Measurements from ENCODE around the gene APOOL. TPM values are rescaled to one million over a fixed set of nuclear protein-coding genes. Genes with fewer than 3 reads are reported as not detected.

Gene APOOL
- total RNA-seq, 1 experiment from 2014 or later: 26.3 TPM

DNA sequence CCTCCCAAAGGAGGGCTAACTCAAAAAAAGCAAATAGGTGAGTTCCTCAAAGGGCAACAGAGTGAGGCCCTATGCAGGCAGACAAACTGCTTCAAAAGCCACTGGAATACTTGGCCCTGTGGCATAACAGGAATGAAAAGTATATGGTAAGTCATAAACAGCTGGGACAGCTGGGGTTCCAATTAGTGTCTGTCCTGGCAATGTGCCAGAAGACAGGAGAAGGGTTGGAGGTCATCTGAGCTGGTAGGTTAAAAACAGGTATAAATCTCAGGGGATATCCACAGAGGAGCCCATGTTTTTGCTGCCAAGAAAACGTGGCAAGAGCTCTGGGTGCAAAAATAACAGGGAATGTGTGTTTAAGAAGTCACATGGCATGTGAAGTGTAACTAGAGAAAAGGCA is 111.6 kb downstream of the APOOL start:
- Mint-ChIP-seq H3K27me3 (ENCODE audit: insufficient read depth, unreplicated experiment) (peaks cover 7% of the 10 kb centered on the region), H3K27ac (ENCODE audit: low read depth, unreplicated experiment) (no peak overlapping the region), H3K36me3 (ENCODE audit: insufficient read depth, unreplicated experiment) (no peaks in the 10 kb centered on the region), H3K9me3 (ENCODE audit: unreplicated experiment) (no peaks in the 10 kb centered on the region), H3K4me3 (ENCODE audit: unreplicated experiment) (no peak overlapping the region), H3K4me1 (ENCODE audit: insufficient read depth, unreplicated experiment) (no peaks in the 10 kb centered on the region)
- no peak for DNase-seq (ENCODE audit: unreplicated experiment)
- no peak for TF ChIP-seq CTCF (IDR thresholded peaks at IDR 0.05; ENCODE audit: unreplicated experiment)
- intact Hi-C loops (cut with micrococcal nuclease): no loop called here
- BruUV-seq (replicated peaks): no TSS peak
- ChIA-PET CTCF (interaction anchor here (0.7 to 0.8 kb wide), 2 partner anchors 430 to 446 kb away, joined by 3 read pairs; no protein-coding TSS in a partner anchor), POLR2A (no interaction called here)

DNA sequence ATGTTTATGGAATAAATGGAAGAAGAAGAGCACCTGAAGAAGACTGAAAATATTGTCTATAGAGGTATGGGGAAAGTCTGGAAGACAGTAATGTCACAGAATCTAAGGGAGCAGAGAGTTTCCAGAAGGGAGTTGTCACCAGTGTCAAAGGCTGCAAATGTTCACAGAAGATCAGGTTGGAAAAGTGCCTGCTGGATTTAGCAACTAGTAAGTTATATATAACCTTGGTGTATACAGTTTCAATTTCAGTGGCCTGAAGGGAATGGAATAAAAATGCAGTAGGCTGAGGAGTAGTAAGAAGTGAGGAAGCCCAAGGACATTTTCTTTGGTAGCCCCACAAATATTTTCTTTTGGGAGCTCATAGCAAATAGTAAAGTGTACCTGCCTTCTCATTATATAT is 132.7 kb downstream of the APOOL start:
- intact Hi-C loops (cut with micrococcal nuclease): no loop called here
- no peak for DNase-seq (ENCODE audit: unreplicated experiment)

DNA sequence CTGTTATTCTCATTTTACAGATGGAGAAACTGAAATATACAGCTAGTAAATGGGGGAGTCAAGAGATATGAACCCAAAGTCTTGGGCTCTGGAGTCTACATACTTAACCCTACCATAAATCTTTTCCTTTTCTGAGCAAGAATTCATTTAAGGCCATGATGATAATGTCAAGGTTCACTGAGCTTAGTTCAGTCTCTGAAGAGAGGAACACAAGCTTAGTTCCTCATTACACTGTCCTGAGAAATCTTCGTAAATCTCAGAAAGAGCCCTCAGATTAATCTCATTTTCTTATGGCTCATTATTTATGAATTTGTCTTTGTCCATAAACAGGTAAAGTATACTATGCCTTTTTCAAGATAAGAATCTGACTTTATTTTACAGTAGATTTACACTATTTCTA is 135.7 kb downstream of the APOOL start:
- no peaks in the 10 kb centered on the region for H3K36me3 Mint-ChIP-seq (ENCODE audit: insufficient read depth, unreplicated experiment)
- POLR2A ChIA-PET: no interaction called here
- intact Hi-C loops (cut with micrococcal nuclease): no loop called here
- peaks cover 5% of the 10 kb centered on the region for H3K9me3 Mint-ChIP-seq (ENCODE audit: unreplicated experiment)
- no peak for DNase-seq (ENCODE audit: unreplicated experiment)
- BruUV-seq (replicated peaks): no TSS peak
- H3K27me3 Mint-ChIP-seq (ENCODE audit: insufficient read depth, unreplicated experiment): no peaks in the 10 kb centered on the region
- no peak overlapping the region for H3K27ac Mint-ChIP-seq (ENCODE audit: low read depth, unreplicated experiment)
- TF ChIP-seq CTCF (IDR thresholded peaks at IDR 0.05; ENCODE audit: unreplicated experiment): no peak
- H3K4me3 Mint-ChIP-seq (ENCODE audit: unreplicated experiment): no peak overlapping the region
- no peaks in the 10 kb centered on the region for H3K4me1 Mint-ChIP-seq (ENCODE audit: insufficient read depth, unreplicated experiment)
- CTCF ChIA-PET: interaction anchor here (0.6 to 1.4 kb wide), 2 partner anchors 26 to 404 kb away, joined by 4 to 6 read pairs; no protein-coding TSS in a partner anchor

More for the DNA sequence above, 132.7 kb downstream of the APOOL start:
- no peak for TF ChIP-seq CTCF (IDR thresholded peaks at IDR 0.05; ENCODE audit: unreplicated experiment)
- Mint-ChIP-seq H3K9me3 (ENCODE audit: unreplicated experiment) (peaks cover 19% of the 10 kb centered on the region), H3K36me3 (ENCODE audit: insufficient read depth, unreplicated experiment) (no peaks in the 10 kb centered on the region), H3K4me1 (ENCODE audit: insufficient read depth, unreplicated experiment) (no peaks in the 10 kb centered on the region), H3K4me3 (ENCODE audit: unreplicated experiment) (no peak overlapping the region), H3K27me3 (ENCODE audit: insufficient read depth, unreplicated experiment) (peaks cover 1% of the 10 kb centered on the region), H3K27ac (ENCODE audit: low read depth, unreplicated experiment) (no peak overlapping the region)
- ChIA-PET POLR2A (no interaction called here), CTCF (no interaction called here)
- BruUV-seq (replicated peaks): no TSS peak

- TF ChIP-seq CTCF (IDR thresholded peaks at IDR 0.05; ENCODE audit: unreplicated experiment): no peak
- CTCF ChIA-PET: no interaction called here
- Mint-ChIP-seq H3K36me3 (ENCODE audit: insufficient read depth, unreplicated experiment) (no peaks in the 10 kb centered on the region), H3K9me3 (ENCODE audit: unreplicated experiment) (no peaks in the 10 kb centered on the region), H3K27ac (ENCODE audit: low read depth, unreplicated experiment) (no peak overlapping the region), H3K4me1 (ENCODE audit: insufficient read depth, unreplicated experiment) (no peaks in the 10 kb centered on the region), H3K4me3 (ENCODE audit: unreplicated experiment) (no peak overlapping the region), H3K27me3 (ENCODE audit: insufficient read depth, unreplicated experiment) (no peaks in the 10 kb centered on the region)
- POLR2A ChIA-PET: no interaction called here
- no TSS peak for BruUV-seq (replicated peaks)
- intact Hi-C loops (cut with micrococcal nuclease): no loop called here
- no peak for DNase-seq (ENCODE audit: unreplicated experiment)
These were observed 137.3 kb downstream of the APOOL start for GRCh38 chrX:85140964-85141363.

Other genes with a start within 250 kb of the APOOL start
- gene SATL1, start 239.9 kb downstream of the APOOL start, total RNA-seq (2022): not detected in 2 replicates
- gene ZNF711, start 240.1 kb downstream of the APOOL start, total RNA-seq (2022): 1.7 and 1.8 TPM in 2 replicates